HFFc6 (cell line): Measurements from ENCODE around the gene CRYGN. TPM values are rescaled to one million over a fixed set of nuclear protein-coding genes. Genes with fewer than 3 reads are reported as not detected.

Experiments used
- DNase-seq: peaks from one replicate; pipeline ENCODE4 v3.0.0-alpha.2; 2018
- H3K27ac Mint-ChIP-seq: 2 replicates; pipeline ENCODE4 v1.8.0; 2020; ENCODE audit warnings: mild to moderate bottlenecking, mixed read lengths
- H3K27me3 Mint-ChIP-seq: 2 replicates; pipeline ENCODE4 v1.8.0; 2021; ENCODE audit warnings: mild to moderate bottlenecking, moderate library complexity, mixed read lengths; ENCODE audit not compliant: insufficient read depth
- H3K36me3 Mint-ChIP-seq: 2 replicates; pipeline ENCODE4 v1.8.0; 2021; ENCODE audit warnings: low read depth, mixed read lengths
- H3K4me1 Mint-ChIP-seq: 2 replicates; pipeline ENCODE4 v1.8.0; 2020; ENCODE audit warnings: low read depth, mixed read lengths
- H3K4me3 Mint-ChIP-seq: 2 replicates; pipeline ENCODE4 v1.8.0; 2020; ENCODE audit warnings: mild to moderate bottlenecking, moderate library complexity, mixed read lengths
- H3K9me3 Mint-ChIP-seq: 2 replicates; pipeline ENCODE4 v1.8.0; 2020; ENCODE audit warnings: mild to moderate bottlenecking, mixed read lengths
- CTCF ChIP-seq: fragments of 200-600 bp; sonication (generic); IDR thresholded peaks from 2 replicates; pipeline ENCODE4 v1.5.0; 2021; ENCODE audit warnings: antibody characterized with exemption, mild to moderate bottlenecking
- total RNA-seq, 6 experiments: library from RNA; stranded (reverse); fragmentation: NEBNext Ultra II Directional; extraction: Animal tissue kit (Norgen Biotek cat#: 25700); gene quantifications; 2 replicates in 1 of 6; 3 replicates in 5 of 6; pipeline ENCODE4 v1.2.3, GENCODE V29; 2021

The CRYGN gene
- total RNA-seq, 6 experiments from 2014 or later = not detected

- H3K9me3 Mint-ChIP-seq = peaks cover 8% of the 10 kb centered on the region
- peaks cover 28% of the 10 kb centered on the region for H3K4me1 Mint-ChIP-seq
- H3K27ac Mint-ChIP-seq = no peak overlapping the region
Measured at GRCh38 chr7:151457534-151457933, 17.6 kb upstream of the CRYGN start.

GRCh38 chr7:151456782-151457181 lies 16.8 kb upstream of the CRYGN start:
- no peak for DNase-seq
- TF ChIP-seq CTCF = no peak

More at GRCh38 chr7:151457534-151457933, 17.6 kb upstream of the CRYGN start:
- TF ChIP-seq CTCF = no peak
- Mint-ChIP-seq H3K4me3 (no peak overlapping the region), H3K27me3 (peaks cover 5% of the 10 kb centered on the region), H3K36me3 (peaks cover 9% of the 10 kb centered on the region)
- DNase-seq = no peak

GRCh38 chr7:151456276-151456675 lies 16.3 kb upstream of the CRYGN start:
- Mint-ChIP-seq H3K27me3 (peaks cover 5% of the 10 kb centered on the region), H3K36me3 (no peaks in the 10 kb centered on the region), H3K4me1 (peaks cover 23% of the 10 kb centered on the region), H3K9me3 (no peaks in the 10 kb centered on the region), H3K27ac (no peak overlapping the region), H3K4me3 (no peak overlapping the region)
- no peak for TF ChIP-seq CTCF
- DNase-seq = no peak

More at GRCh38 chr7:151456782-151457181, 16.8 kb upstream of the CRYGN start:
- Mint-ChIP-seq H3K4me1 (peaks cover 28% of the 10 kb centered on the region), H3K36me3 (peaks cover 2% of the 10 kb centered on the region; the same call in 1 of the 2 replicates), H3K9me3 (peaks cover under 1% of the 10 kb centered on the region; the same call in 1 of the 2 replicates), H3K4me3 (no peak overlapping the region), H3K27ac (no peak overlapping the region), H3K27me3 (peaks cover 5% of the 10 kb centered on the region)

- no peaks in the 10 kb centered on the region for H3K9me3 Mint-ChIP-seq
- H3K36me3 Mint-ChIP-seq = no peaks in the 10 kb centered on the region
- no peak for DNase-seq
- peaks cover 17% of the 10 kb centered on the region for H3K4me1 Mint-ChIP-seq
- TF ChIP-seq CTCF = no peak
- H3K27me3 Mint-ChIP-seq = peaks cover 5% of the 10 kb centered on the region
- no peak overlapping the region for H3K4me3 Mint-ChIP-seq
- no peak overlapping the region for H3K27ac Mint-ChIP-seq
Measured at GRCh38 chr7:151455690-151456089, 15.7 kb upstream of the CRYGN start.

GRCh38 chr7:151454932-151455530 lies 15.1 kb upstream of the CRYGN start:
- no peaks in the 10 kb centered on the region for H3K36me3 Mint-ChIP-seq
- H3K27ac Mint-ChIP-seq = no peak overlapping the region
- TF ChIP-seq CTCF = no peak
- no peaks in the 10 kb centered on the region for H3K9me3 Mint-ChIP-seq
- peaks cover 5% of the 10 kb centered on the region for H3K27me3 Mint-ChIP-seq
- H3K4me3 Mint-ChIP-seq = no peak overlapping the region
- DNase-seq = no peak
- H3K4me1 Mint-ChIP-seq = peaks cover 11% of the 10 kb centered on the region
